Measurements from ENCODE around the gene TCN1. TPM values are rescaled to one million over a fixed set of nuclear protein-coding genes. Genes with fewer than 3 reads are reported as not detected.
A peak's percentile ranks its signal among the peaks of the same experiment; 100 is the strongest.

The TCN1 gene
- total and polyA plus RNA-seq, 9 of the 15 experiments (the other 6 are each of a cell fraction or from before 2014, with no cell fraction given) = 0.63 to 25.9 (median 8.0) TPM

DNA sequence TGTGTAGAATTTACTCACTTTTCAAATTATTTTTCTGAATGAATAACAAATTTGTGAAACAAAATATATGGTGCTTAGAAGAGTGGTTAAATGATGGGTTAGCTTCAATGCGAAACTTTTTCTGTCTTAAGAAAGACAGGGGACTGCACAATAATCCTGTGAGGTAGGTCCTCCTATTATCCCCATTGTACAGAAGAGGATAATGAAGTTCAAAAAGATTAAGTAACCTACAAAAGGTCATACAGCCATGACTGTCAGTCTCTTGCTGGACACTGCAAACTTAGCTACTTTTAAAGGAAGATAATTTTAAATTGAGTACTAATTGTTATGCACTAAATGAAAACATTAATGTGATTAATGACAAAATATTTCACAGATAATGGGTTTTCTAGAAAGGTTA is 17.3 kb upstream of the TCN1 start (continued):
- TF ChIP-seq, protein P1, sequence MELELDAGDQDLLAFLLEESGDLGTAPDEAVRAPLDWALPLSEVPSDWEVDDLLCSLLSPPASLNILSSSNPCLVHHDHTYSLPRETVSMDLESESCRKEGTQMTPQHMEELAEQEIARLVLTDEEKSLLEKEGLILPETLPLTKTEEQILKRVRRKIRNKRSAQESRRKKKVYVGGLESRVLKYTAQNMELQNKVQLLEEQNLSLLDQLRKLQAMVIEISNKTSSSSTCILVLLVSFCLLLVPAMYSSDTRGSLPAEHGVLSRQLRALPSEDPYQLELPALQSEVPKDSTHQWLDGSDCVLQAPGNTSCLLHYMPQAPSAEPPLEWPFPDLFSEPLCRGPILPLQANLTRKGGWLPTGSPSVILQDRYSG (tag; conservative IDR thresholded peaks at IDR 0.05; ENCODE audit: low read depth) = no peak
- TF ChIP-seq ZNF316 (IDR thresholded peaks at IDR 0.05) (no peak), ZKSCAN8 (CRISPR knock-in tag; IDR thresholded peaks at IDR 0.05) (no peak), ETS2 (tag; IDR thresholded peaks at IDR 0.05; ENCODE audit: borderline replicate concordance, poor library complexity, severe bottlenecking) (no peak), ZNF184 (CRISPR knock-in tag; IDR thresholded peaks at IDR 0.05) (no peak), ZNF79 (CRISPR knock-in tag; IDR thresholded peaks at IDR 0.05; ENCODE audit: low read depth) (no peak), ZNF24 (IDR thresholded peaks at IDR 0.05) (no peak), ZNF217 (CRISPR knock-in tag; IDR thresholded peaks at IDR 0.05) (no peak), RHOXF2B (CRISPR knock-in tag; conservative IDR thresholded peaks at IDR 0.05) (no peak), KHSRP (IDR thresholded peaks at IDR 0.05) (no peak), RBM25 (IDR thresholded peaks at IDR 0.05; ENCODE audit: low read depth, low read length, severe bottlenecking) (peak; percentile 81), KDM1A (IDR thresholded peaks at IDR 0.05) (0 out of 4 replicates have a peak, but pooled peaks of 1 of the 2 experiments have one; percentile 26), CBFA2T3 (IDR thresholded peaks at IDR 0.05) (no peak)
- TF ChIP-seq, protein P2, sequence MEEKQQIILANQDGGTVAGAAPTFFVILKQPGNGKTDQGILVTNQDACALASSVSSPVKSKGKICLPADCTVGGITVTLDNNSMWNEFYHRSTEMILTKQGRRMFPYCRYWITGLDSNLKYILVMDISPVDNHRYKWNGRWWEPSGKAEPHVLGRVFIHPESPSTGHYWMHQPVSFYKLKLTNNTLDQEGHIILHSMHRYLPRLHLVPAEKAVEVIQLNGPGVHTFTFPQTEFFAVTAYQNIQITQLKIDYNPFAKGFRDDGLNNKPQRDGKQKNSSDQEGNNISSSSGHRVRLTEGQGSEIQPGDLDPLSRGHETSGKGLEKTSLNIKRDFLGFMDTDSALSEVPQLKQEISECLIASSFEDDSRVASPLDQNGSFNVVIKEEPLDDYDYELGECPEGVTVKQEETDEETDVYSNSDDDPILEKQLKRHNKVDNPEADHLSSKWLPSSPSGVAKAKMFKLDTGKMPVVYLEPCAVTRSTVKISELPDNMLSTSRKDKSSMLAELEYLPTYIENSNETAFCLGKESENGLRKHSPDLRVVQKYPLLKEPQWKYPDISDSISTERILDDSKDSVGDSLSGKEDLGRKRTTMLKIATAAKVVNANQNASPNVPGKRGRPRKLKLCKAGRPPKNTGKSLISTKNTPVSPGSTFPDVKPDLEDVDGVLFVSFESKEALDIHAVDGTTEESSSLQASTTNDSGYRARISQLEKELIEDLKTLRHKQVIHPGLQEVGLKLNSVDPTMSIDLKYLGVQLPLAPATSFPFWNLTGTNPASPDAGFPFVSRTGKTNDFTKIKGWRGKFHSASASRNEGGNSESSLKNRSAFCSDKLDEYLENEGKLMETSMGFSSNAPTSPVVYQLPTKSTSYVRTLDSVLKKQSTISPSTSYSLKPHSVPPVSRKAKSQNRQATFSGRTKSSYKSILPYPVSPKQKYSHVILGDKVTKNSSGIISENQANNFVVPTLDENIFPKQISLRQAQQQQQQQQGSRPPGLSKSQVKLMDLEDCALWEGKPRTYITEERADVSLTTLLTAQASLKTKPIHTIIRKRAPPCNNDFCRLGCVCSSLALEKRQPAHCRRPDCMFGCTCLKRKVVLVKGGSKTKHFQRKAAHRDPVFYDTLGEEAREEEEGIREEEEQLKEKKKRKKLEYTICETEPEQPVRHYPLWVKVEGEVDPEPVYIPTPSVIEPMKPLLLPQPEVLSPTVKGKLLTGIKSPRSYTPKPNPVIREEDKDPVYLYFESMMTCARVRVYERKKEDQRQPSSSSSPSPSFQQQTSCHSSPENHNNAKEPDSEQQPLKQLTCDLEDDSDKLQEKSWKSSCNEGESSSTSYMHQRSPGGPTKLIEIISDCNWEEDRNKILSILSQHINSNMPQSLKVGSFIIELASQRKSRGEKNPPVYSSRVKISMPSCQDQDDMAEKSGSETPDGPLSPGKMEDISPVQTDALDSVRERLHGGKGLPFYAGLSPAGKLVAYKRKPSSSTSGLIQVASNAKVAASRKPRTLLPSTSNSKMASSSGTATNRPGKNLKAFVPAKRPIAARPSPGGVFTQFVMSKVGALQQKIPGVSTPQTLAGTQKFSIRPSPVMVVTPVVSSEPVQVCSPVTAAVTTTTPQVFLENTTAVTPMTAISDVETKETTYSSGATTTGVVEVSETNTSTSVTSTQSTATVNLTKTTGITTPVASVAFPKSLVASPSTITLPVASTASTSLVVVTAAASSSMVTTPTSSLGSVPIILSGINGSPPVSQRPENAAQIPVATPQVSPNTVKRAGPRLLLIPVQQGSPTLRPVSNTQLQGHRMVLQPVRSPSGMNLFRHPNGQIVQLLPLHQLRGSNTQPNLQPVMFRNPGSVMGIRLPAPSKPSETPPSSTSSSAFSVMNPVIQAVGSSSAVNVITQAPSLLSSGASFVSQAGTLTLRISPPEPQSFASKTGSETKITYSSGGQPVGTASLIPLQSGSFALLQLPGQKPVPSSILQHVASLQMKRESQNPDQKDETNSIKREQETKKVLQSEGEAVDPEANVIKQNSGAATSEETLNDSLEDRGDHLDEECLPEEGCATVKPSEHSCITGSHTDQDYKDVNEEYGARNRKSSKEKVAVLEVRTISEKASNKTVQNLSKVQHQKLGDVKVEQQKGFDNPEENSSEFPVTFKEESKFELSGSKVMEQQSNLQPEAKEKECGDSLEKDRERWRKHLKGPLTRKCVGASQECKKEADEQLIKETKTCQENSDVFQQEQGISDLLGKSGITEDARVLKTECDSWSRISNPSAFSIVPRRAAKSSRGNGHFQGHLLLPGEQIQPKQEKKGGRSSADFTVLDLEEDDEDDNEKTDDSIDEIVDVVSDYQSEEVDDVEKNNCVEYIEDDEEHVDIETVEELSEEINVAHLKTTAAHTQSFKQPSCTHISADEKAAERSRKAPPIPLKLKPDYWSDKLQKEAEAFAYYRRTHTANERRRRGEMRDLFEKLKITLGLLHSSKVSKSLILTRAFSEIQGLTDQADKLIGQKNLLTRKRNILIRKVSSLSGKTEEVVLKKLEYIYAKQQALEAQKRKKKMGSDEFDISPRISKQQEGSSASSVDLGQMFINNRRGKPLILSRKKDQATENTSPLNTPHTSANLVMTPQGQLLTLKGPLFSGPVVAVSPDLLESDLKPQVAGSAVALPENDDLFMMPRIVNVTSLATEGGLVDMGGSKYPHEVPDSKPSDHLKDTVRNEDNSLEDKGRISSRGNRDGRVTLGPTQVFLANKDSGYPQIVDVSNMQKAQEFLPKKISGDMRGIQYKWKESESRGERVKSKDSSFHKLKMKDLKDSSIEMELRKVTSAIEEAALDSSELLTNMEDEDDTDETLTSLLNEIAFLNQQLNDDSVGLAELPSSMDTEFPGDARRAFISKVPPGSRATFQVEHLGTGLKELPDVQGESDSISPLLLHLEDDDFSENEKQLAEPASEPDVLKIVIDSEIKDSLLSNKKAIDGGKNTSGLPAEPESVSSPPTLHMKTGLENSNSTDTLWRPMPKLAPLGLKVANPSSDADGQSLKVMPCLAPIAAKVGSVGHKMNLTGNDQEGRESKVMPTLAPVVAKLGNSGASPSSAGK (IDR thresholded peaks at IDR 0.05) = no peak
- TF ChIP-seq, protein P3, sequence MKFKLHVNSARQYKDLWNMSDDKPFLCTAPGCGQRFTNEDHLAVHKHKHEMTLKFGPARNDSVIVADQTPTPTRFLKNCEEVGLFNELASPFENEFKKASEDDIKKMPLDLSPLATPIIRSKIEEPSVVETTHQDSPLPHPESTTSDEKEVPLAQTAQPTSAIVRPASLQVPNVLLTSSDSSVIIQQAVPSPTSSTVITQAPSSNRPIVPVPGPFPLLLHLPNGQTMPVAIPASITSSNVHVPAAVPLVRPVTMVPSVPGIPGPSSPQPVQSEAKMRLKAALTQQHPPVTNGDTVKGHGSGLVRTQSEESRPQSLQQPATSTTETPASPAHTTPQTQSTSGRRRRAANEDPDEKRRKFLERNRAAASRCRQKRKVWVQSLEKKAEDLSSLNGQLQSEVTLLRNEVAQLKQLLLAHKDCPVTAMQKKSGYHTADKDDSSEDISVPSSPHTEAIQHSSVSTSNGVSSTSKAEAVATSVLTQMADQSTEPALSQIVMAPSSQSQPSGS (CRISPR knock-in tag; IDR thresholded peaks at IDR 0.05) = no peak

Measured in K562 (cell line).